NOMO-1 treated with dmso at 0.1 percent for 144 hours (cell line): ENCODE data around the gene MFN2.
"Not testable (repeated sequence)": the region's sequence is repeated elsewhere in the genome, so short reads cannot be mapped to it uniquely, and the experiment has no call there.

Experiments used
- DNase-seq: peaks from one replicate; lab custom pipeline; 2025; ENCODE audit not compliant: unreplicated experiment; lab: John Stamatoyannopoulos, UW

Gene MFN2

GRCh38 chr1:12019858-12020509 is 39.7 kb downstream of the MFN2 start:
- DNase-seq, result peak; percentile 73

DNA sequence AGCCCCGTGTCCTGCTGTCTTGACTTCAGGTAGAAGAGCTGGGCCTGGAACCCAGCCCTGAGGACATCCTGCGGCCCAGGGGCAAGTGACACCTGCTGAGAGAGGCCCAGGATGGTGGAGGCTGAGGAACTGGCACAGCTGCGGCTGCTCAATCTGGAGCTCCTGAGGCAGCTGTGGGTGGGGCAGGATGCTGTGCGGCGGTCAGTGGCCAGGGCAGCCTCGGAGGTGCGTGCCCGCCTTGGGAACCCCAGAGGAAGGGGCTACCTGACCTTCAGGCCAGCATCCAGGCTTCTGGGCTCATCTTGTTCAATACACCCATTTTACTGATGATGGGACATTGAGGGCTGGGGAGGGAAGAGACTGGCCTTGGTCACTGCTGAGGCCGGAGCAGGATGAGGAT is 41.4 kb downstream of the MFN2 start:
- DNase-seq, result no peak

DNA sequence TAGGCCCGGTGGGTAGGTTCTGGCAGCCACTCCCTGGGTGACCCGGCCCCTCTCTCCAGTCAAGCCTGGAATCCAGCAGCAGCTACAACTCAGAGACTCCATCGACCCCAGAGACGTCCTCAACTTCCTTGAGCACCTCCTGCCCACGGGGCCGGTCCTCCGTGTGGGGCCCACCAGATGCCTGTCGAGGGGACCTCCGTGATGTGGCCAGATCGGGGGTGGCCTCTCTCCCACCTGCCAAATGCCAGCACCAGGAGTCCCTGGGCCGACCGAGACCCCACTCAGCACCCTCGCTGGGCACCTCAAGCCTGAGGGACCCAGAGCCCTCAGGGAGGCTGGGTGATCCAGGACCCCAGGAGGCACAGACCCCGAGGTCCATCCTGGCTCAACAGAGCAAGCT is 41.8 kb downstream of the MFN2 start:
- no peak for DNase-seq

DNA sequence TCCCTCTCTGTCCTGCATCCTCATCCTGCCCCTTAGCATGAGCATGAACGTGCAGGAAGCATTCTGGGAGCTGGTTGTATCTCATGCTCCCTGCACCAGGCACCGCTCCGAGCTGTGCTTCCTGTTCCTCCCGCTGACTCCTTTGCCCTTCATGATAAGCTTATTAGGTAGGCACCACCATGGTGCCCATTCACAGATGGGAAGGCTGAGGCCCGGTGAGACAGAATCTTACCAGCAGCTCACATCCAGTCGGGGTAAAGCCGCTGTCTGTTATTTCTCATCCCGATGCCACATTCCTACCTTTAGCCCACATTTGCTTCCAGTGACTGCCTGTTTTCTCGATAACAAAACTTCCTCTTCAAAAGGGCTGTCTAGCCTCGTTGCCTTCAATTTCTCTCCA is 46.3 kb downstream of the MFN2 start:
- DNase-seq, result no peak

GRCh38 chr1:12028248-12028647 is 48.0 kb downstream of the MFN2 start:
- no peak for DNase-seq

DNA sequence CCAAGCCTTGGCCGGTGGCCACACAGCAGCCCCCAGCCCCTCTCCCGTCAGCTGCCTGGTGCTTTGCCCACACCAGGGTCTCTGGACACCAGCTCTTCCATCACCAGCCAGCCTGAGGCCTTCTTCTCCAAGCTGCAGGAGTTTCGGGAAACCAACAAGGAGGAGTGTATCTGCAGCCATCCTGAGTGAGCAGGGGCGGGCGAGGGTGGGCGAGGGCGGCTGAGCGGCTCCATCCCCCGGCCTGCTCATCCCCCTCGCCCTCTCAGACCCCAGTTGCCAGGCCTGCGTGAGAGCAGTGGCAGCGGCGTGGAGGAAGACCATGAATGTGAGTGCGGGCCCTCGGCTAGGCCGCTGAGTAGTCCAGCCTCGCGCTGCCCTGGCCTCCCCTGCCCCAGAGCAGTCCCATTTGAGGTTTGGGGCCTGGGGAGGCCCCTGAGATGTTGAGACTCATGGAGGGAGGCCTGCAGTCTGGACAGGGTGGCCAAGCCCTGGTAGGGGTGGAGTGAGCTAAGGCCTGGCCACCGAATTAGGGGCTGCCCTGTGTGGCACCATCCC is 48.8 kb downstream of the MFN2 start:
- DNase-seq, result no peak

GRCh38 chr1:12029720-12030339 is 49.6 kb downstream of the MFN2 start:
- DNase-seq, result no peak

DNA sequence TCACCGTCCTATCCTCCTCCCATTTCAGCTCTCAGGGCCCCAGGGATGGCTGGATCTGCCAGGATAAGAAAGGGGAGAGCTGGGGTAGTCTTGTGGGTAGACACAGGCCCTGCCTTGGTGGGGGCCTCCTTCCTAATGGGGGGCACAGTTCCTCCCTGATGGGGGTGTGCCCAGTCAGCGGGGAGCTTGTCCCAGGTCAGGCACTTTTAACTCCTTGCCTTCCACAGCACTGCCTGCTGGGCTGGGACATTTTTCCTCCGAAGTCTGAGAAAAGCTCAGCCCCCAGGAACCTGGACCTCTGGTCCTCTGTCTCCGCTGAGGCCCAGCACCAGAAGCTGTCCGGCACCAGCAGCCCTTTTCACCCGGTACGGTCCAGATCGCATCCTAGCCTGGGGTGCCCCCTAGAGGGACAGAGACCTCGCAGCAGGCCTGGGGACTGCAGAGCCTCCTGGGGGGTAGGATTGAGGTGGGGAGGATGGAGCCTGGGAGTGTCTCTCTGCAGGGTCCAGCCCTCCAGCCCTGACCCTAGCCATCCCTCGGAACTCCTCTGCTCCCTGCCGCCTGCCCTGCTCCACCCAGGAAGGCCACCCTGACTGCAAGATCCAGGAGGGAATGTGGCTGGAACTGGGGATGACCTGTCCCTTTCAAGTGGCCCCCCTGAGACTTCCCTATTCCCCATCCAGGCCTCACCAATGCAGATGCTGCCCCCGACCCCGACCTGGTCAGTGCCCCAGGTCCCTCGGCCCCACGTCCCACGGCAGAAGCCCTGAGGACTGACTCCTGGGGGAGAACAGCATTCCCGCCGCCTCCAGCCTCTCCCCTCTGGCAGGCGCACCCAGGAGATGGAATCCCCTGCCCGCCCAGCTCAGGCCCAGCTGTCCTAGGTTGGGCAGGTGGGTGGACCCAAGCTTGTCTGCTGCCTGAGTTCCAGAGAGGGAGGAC is 51.1 kb downstream of the MFN2 start:
- peak; percentile 6 for DNase-seq

- no peak for DNase-seq
These were observed 51.9 kb downstream of the MFN2 start for GRCh38 chr1:12032161-12032621.

DNA sequence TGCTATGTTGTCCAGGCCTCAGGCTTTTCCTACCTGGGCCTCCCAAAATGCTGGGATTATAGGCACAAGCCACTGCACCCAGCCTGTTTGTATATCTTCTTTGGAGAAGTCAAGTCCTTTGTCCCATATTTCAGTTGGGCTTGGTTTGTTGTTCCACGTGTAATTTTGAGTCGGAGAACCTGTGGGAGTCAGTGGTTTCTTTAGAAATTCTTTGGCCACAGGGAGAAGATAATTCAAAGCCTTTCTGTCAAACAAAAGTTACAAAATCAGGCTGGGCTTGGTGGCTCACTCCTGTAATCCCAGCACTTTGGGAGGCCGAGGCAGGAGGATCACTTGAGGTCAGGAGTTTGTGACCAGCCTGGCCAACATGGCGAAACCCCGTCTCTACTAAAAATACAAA is 53.2 kb downstream of the MFN2 start:
- DNase-seq, result not testable (repeated sequence)

- DNase-seq, result no peak
These were observed 54.1 kb downstream of the MFN2 start for GRCh38 chr1:12034381-12034801.

DNA sequence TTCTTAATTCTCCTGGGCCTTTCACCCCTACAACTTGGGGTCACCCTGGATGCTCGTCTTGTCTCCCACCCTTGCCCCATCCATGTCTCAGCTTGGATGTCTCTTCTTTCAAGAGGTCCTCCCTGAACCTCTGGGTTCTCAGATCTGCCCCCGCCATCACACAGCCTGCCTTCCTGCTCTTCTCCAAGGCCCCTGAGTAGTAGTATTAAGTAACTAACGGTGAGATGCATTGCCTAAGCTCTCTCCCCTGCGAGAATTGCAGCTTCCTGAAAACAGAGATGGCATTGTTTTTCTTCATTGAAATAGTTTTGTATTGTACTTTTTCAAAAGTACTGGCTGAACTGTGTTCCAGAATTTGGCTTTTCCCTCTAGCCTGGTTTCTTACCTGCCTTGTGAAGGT is 55.1 kb downstream of the MFN2 start:
- DNase-seq, result peak; percentile 53

DNA sequence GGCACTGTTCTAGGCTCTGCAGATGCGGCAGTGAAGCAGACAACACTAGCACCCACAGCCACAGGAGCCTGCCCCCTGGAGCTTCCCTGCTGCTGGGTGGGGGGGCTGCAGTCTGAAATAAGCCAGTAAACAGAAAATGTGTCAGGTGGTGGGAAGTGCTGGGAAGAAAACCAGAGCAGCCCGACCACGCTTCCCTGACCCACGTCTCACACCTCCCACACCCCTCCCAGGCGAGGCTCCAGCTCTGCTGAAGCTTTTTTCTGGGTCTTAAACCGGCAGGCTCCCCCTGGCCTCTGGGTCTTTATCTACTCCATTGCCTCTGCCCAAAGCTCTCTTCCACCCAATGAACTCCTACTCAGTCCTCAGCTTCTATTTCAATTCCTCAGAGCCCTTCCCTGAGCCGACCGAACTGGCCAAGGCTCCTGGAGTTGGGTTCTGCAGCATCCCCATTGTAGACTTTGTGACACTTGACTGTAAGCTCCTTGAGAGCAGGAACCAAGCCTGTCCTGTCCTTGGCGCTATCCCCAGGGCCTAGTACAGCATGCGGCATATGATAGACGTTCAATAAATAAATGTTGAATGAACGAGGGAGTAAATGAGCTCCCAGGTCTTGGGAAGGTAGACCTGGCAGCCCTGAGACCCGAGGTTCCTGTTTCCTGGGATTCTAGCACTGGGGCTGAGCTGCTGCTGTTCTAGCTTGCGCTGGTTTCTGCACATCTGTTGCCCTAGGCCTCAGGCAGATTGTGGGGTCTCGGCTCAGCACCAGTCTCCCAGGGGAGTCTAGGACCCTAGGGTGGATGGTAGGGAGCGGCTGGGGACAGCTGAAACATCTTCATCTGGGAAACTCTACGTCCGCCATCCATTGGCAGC is 57.5 kb downstream of the MFN2 start:
- no peak for DNase-seq

- DNase-seq, result no peak
These were observed 58.3 kb downstream of the MFN2 start for GRCh38 chr1:12038356-12039163.

- no peak for DNase-seq
These were observed 58.9 kb downstream of the MFN2 start for GRCh38 chr1:12039164-12039525.

GRCh38 chr1:12039824-12040456 is 59.7 kb downstream of the MFN2 start:
- DNase-seq, result not testable (repeated sequence)

DNA sequence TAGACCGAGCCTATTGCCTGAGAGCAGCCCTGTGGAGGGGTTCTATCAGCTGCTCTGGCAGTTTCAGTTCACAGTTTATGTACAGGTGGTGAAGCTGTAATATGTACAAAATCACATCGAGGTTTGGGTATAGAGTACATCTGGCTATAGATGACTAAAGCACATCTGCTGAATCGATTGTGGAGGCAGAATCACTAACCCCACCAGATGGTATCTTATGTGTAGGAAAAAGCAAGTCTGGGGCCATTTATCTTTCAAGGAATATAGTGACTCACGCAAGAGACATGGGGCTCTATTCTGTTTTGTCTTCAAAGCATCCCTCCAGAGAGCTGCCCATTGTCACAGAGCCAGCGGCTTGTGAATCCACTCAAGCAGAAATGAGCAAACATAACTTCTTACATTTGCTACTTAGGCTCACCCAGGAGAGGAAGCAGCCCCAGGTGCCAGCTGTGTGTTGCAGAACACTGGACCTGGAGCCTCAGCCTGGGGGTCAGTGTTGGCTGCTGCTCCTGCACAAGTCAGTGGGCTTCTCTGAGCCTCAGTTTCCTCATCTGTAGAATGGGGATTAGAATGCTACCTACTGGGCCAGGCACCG is 60.3 kb downstream of the MFN2 start:
- no peak for DNase-seq

DNA sequence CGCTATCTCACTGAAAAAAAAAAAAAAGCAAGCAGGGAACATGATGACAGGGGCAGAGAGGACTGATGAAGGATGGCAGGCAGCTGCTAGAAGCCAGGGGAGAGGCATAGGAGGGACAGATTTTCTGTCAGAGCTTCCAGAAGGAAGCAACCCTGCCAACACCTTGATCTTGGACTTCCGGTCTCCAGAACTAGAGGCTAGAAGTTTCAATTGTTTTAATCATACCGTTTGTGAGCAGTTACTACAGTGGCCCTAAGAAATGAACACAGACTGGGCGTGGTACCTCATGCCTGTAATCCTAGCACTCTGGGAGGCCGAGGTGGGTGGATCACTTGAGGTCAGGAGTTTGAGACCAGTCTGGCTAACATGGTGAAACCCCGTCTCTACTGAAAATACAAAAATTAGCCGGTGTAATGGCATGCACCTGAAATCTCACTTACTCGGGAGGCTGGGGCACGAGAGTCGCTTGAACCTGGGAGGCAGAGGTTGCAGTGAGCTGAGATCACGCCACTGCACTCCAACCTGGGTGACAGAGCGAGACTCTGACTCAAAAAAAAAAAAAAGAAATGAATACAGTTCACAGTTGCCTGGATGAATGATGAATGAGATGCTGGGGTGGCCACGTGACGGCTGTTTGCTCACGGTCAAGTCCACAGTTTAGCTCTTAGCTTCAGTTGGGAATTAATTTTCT is 64.1 kb downstream of the MFN2 start:
- not testable (repeated sequence) for DNase-seq
